Measurements from ENCODE around the gene MOBP. TPM values are rescaled to one million over a fixed set of nuclear protein-coding genes. Genes with fewer than 3 reads are reported as not detected.

The MOBP gene
- total and polyA plus RNA-seq, 2 of the 8 experiments (the other 6 are each of a cell fraction or from before 2014, with no cell fraction given) = 0.06 to 0.50 TPM

DNA sequence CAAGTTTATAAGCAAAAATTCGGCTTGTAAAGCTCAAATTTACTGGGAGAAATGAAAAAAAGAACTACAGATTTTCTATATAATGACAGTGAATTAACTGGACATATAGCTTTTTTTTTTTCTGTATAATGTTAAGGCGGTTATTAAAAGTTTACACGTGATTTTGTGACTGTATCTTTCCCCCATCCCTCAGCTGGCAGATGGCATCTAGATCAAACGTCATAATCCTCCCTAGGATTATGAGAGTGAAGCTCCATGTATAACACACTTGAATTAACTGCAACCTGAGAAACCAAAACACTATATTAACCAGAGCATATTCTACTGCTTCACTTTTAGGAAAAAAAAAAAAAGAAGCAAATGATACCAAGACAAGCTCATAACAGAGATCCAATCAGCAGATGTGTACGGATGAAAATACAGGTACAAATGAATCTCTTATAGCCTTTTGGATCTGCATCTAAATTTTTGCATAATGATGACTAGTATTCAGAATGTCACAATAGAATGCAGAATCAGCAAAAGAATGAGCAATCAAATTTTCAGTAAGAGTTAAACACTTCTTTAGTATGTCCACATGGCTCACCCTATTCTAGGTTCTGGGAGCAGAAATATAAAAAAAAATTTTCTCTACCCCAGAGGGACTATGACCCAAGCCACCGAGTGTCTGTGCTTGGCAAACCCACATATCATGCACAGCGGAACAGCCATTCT lies 12.4 kb downstream of the MOBP start:
- Histone ChIP-seq H3K36me3 (ENCODE audit: control insufficient read depth in 2 of 4, insufficient read depth in 4 of 4, low read length in 3 of 4) (no peaks in the 10 kb centered on the region), H3K14ac (ENCODE audit: insufficient read length) (no peak overlapping the region)
- POLR2A ChIA-PET (ENCODE audit: partially characterized antibody) = interaction anchor here (0.8 kb wide), 1 partner anchor 65 kb away, joined by 3 read pairs; no protein-coding TSS in a partner anchor
- TF ChIP-seq HDAC2 (IDR thresholded peaks at IDR 0.05; ENCODE audit: borderline replicate concordance in 1 of 2, low read depth in 2 of 2, low read length in 2 of 2) (no peak), RBBP5 (IDR thresholded peaks at IDR 0.05; ENCODE audit: borderline replicate concordance, low read depth, low read length) (no peak), RFX5 (IDR thresholded peaks at IDR 0.05; ENCODE audit: borderline replicate concordance, low read depth, low read length) (no peak), MAFK (IDR thresholded peaks at IDR 0.05; ENCODE audit: low read depth, low read length) (no peak), CREB1 (IDR thresholded peaks at IDR 0.05) (no peak), POU5F1 (IDR thresholded peaks at IDR 0.05; ENCODE audit: low read depth, low read length) (no peak), SUZ12 (IDR thresholded peaks at IDR 0.05; ENCODE audit: low read length) (no peak), POLR2AphosphoS5 (IDR thresholded peaks at IDR 0.05; ENCODE audit: low read depth, low read length) (no peak)
- TF ChIP-seq, protein P1, sequence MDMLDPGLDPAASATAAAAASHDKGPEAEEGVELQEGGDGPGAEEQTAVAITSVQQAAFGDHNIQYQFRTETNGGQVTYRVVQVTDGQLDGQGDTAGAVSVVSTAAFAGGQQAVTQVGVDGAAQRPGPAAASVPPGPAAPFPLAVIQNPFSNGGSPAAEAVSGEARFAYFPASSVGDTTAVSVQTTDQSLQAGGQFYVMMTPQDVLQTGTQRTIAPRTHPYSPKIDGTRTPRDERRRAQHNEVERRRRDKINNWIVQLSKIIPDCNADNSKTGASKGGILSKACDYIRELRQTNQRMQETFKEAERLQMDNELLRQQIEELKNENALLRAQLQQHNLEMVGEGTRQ (IDR thresholded peaks at IDR 0.05; ENCODE audit: low read length) = no peak
- TF ChIP-seq, protein P2, sequence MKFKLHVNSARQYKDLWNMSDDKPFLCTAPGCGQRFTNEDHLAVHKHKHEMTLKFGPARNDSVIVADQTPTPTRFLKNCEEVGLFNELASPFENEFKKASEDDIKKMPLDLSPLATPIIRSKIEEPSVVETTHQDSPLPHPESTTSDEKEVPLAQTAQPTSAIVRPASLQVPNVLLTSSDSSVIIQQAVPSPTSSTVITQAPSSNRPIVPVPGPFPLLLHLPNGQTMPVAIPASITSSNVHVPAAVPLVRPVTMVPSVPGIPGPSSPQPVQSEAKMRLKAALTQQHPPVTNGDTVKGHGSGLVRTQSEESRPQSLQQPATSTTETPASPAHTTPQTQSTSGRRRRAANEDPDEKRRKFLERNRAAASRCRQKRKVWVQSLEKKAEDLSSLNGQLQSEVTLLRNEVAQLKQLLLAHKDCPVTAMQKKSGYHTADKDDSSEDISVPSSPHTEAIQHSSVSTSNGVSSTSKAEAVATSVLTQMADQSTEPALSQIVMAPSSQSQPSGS (IDR thresholded peaks at IDR 0.05; ENCODE audit: low read length) = no peak

More for the DNA sequence above, 12.4 kb downstream of the MOBP start:
- Histone ChIP-seq H3K4me2 (ENCODE audit: insufficient read depth in 1 of 2, low read depth in 2 of 2, low read length in 2 of 2) (no peak overlapping the region), H2BK5ac (ENCODE audit: low read depth, low read length) (no peak overlapping the region), H4K20me1 (replicated peaks in 1 of 2; ENCODE audit: control insufficient read depth in 1 of 2, insufficient read depth in 2 of 2, low read length in 2 of 2) (no peaks in the 10 kb centered on the region), H3K27me3 (replicated peaks in 1 of 4; ENCODE audit: control insufficient read depth in 3 of 4, extremely low read depth in 1 of 4, insufficient read depth in 3 of 4, low read length in 3 of 4) (no peaks in the 10 kb centered on the region), H2BK12ac (ENCODE audit: low read depth, low read length) (no peak overlapping the region), H3K9me3 (ENCODE audit: insufficient read depth in 2 of 2, low read depth in 1 of 2, low read length in 1 of 2) (no peaks in the 10 kb centered on the region; a peak in 1 of 4 replicates), H3K79me2 (ENCODE audit: control insufficient read depth in 1 of 2, insufficient read depth in 2 of 2, low read length in 2 of 2) (no peaks in the 10 kb centered on the region), H3K79me1 (ENCODE audit: low read depth, low read length) (no peaks in the 10 kb centered on the region), H2BK120ac (replicated peaks; ENCODE audit: low read depth, low read length) (no peak overlapping the region), H3K18ac (ENCODE audit: extremely low read depth, low read length) (no peak overlapping the region), H2AFZ (ENCODE audit: low read length) (no peak overlapping the region), H2BK20ac (ENCODE audit: low read length) (no peak overlapping the region), H2BK15ac (ENCODE audit: low read length) (no peak overlapping the region), H4K91ac (replicated peaks; ENCODE audit: insufficient read length, low read length) (no peak overlapping the region), H3K27ac (ENCODE audit: low read depth, low read length) (no peak overlapping the region), H3K4ac (replicated peaks; ENCODE audit: insufficient read length, low read depth, low read length) (no peak overlapping the region), H2AK5ac (ENCODE audit: low read depth, low read length) (no peak overlapping the region), H3K4me1 (replicated peaks in 1 of 4; ENCODE audit: control insufficient read depth in 3 of 4, insufficient read depth in 4 of 4, low read length in 3 of 4) (no peaks in the 10 kb centered on the region), H4K5ac (ENCODE audit: insufficient read length, low read depth, low read length) (no peak overlapping the region), H3K23me2 (ENCODE audit: low read depth, low read length) (no peaks in the 10 kb centered on the region), H4K8ac (ENCODE audit: extremely low read depth, insufficient read depth, low read length) (no peak overlapping the region), H3K56ac (replicated peaks; ENCODE audit: insufficient read length, low read depth, low read length) (no peak overlapping the region), H3K23ac (ENCODE audit: insufficient read length) (no peak overlapping the region), H3K9ac (replicated peaks in 1 of 4; ENCODE audit: extremely low read depth in 1 of 4, low read depth in 3 of 4, low read length in 3 of 4) (no peak overlapping the region), H3K4me3 (ENCODE audit: extremely low read depth in 1 of 4, insufficient read depth in 2 of 4, low read depth in 3 of 4, low read length in 4 of 4) (no peak overlapping the region)
- FAIRE-seq (no peak), DNase-seq (ENCODE audit: low read depth in 1 of 2, low spot score in 2 of 2) (no peak)
- 89% methylated on average over 7 of the region's 7 CpGs; no CpG with 5 or more reads in 1 of the 2 experiments for WGBS, 2 experiments (ENCODE audit: extremely low coverage in 1 of 2, insufficient coverage in 1 of 2, insufficient read length in 1 of 2, insufficient replicate concordance in 2 of 2, low coverage in 1 of 2, low lambda C conversion rate in 2 of 2, missing lambda C conversion rate in 1 of 2)
- CTCF ChIA-PET (ENCODE audit: partially characterized antibody) = interaction anchor here (0.5 to 2.2 kb wide), 6 partner anchors 10 to 577 kb away, joined by 3 to 8 read pairs (median 5); no protein-coding TSS in a partner anchor

All from H1 (cell line).